Measurements from ENCODE around the gene SEPTIN2. TPM values are rescaled to one million over a fixed set of nuclear protein-coding genes. Genes with fewer than 3 reads are reported as not detected.
A peak's percentile ranks its signal among the peaks of the same experiment; 100 is the strongest.
"Not testable (repeated sequence)": the region's sequence is repeated elsewhere in the genome, so short reads cannot be mapped to it uniquely, and the experiment has no call there.

SEPTIN2 gene
- total RNA-seq, 1 experiment from 2014 or later, result 372 TPM

DNA sequence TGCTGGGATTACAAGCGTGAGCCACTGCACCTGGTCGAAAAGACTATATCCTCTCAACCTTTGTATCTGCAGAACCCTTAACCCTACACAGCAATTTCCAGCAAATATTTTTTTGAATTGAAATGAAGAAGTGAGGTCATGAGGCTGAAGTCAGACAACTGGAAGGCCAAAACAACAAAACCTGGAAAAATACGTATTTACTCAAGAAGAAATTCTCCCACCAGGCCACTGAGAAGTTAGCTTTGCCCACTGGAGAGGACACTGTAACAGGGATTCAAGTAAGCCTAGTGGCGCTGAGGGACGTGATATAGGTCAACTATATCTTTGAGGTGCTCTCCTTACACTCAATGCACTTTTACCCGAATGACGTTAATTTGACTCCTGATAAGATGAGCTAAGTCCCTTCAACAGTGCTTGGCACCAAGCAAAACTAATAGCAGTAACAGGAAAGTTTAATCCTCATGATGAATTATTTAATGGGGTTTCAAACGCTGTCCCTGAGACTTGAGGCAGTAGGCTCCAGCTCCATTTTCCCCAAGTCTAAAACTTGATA is 2.1 kb upstream of the SEPTIN2 start:
- no peak for DNase-seq (ENCODE audit: low read depth)

DNA sequence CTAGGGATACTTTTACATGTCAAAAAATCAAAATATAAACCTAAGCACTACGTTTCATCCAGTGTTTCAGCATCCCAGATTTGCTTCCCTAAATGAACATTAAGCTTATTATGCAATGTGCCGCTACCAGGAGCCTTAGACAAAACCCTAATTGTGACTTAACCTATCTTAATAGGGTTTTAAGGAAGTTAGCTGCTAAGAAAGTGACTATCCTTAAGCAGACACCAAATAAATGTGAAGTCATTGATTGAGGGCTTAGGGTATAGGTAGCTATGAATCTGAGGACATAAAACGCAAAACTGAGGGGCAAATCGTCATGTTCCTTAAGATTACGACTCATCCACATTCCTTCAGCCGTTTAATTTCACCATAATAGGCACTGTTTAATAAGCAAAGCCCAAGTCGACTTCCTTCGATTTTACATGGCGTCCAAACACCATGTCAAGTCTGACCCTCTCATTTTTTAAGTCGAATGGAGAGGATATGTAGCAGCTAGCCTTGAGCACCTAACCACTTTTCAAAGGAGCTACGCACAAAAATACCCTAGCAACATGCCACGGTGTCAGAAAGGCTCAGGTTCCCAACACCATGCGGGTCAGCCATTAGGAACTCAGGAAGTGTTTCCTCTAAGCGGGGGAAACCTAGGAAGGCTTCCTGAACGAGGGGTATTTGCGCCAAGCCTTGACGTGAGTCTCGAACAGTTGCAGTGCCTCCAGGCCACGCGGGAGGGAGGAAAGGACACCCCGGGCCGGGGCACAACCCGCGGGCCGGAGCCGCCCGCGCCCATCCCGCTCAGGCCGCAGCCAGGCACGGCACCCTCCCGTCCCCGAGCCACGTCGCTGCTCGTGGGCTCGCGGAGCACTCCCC is 1.3 kb upstream of the SEPTIN2 start:
- DNase-seq (ENCODE audit: low read depth), result peak; percentile 61

DNA sequence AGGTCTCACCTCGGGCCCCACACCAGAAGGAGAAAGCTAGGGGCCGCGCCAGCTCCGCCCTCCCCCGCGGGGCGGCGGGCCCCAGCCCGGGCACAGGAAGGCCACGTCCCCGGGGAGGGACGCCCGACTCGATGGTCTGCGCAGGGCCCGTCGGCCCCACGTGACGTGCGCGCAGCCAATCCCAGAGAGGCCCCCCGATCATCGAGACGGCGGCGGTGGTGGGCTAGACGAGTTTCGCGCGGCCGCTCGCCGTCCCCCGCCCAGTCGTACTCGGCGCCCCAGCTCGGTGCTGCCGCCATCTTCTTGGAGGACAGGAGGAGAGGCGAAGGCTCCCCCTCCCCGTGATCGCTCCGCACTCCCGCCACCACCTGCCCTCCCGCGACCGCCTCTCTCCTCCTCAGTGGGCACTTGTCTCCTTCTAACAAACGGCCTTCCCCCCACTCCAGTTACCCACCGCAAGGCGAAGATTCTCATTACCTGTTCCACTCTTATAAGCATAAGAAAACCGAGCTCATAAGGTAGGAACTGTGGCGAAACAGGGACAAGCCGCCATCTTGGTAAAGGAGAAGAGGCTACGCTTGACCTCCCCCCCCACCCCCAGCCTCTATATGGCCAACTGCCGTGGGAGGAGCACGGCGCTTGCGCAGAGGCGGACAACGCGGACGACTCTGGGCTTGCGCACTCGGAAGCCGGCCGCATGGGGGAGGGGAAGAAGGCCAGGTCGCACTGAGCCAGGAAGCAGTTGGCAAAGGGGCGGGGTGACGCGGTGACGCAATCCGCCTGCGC is 439 bp upstream of the SEPTIN2 start, which contains the start of gene HDLBP:
HDLBP (minus strand) TSS at position 580 of the 786 bp plus-strand sequence. CDS start 48,803 bp downstream, outside the sequence.
- peak; percentile 98 for DNase-seq (ENCODE audit: low read depth)

DNA sequence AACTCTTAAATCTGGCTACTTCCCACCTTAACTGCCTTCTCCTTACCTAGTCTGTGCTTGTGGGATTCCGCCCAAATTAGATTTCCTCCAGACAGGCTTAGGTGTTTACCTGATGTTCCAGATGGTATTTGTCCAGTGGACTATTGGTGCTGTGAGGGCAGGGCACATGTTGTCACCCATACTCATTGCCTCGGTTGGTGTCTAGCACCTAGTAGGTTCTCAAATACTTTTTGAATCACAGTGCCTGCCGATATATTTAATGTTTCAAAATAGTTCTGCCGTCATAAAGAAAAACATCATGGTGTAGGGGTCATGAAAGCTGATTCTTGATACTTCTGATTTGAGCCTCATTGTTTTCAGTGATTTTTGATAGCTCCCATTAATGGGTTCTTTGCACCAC is 1.1 kb downstream of the SEPTIN2 start:
- no peak for DNase-seq (ENCODE audit: low read depth)

DNA sequence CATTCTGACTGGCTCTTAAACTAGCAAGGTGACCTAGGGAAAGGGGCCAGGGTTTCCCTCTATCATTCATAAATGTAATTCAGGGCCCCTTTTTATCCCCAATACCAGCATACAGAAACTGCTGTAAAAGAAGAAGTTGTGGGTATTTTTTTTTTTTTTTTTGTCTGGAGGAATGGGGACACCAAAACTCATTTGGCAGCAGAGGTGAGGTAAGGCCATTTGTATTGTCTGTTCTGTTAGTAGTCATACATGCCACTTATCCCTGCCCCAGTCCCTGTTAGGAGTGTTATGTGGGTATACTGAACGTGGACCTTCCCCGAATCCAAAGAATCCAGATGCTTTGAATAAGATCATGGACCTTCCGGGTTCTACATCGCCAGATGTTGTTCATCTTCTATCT is 1.7 kb downstream of the SEPTIN2 start:
- DNase-seq (ENCODE audit: low read depth), result no peak

DNA sequence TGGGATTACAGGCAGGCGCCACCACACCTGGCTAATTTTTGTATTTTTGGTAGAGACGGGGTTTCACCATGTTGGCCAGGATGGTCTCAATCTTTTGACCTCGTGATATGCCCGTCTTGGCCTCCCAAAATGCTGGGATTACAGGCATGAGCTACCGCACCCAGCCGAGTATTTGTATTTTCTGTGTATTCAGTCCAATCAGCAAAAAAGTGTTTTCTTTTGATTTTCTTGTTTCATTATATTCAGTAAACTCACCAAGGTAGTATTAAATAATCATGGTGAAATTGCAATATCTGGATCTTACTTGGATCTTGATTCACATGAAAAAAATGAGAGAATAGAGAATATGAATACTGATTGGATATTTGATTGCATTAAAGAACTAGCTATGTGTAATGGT is 3.1 kb downstream of the SEPTIN2 start:
- not testable (repeated sequence) for DNase-seq (ENCODE audit: low read depth)

DNA sequence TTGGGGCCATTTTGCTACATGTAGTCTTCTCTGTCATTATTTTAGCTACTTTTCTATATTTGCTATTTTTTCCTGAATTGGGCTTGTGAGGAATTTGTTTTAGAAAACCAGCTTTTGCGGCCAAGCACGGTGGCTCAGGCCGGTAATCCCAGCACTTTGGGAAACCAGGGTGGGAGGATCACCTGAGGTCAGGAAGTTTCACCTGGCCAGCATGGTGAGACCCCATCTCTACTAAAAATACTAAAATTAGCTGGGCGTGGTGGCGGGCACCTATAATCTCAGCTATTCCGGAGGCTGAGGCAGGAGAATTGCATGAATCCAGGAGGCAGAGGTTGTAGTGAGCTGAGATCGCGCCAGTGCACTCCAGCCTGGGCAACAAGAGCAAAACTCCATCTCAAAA is 4.7 kb downstream of the SEPTIN2 start:
- DNase-seq (ENCODE audit: low read depth), result no peak

DNA sequence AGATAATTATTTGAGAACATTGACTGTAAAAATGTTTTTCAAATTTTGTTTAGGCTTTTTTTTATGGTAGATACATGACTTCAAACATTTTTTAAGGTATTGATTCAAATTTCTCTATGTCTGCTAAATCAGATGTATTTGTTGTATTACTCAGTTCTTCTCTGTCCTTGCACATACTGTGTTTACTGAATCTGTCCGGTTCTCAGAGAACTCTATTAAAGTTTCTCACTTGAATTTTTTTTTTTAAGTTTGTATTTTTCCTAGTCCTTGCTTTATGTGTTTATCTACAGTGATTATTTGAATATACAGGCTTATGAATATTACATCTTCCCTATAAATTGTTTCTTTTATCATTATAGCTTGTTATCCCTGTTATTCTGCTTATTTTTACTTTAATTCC is 5.3 kb downstream of the SEPTIN2 start:
- no peak for DNase-seq (ENCODE audit: low read depth)

DNA sequence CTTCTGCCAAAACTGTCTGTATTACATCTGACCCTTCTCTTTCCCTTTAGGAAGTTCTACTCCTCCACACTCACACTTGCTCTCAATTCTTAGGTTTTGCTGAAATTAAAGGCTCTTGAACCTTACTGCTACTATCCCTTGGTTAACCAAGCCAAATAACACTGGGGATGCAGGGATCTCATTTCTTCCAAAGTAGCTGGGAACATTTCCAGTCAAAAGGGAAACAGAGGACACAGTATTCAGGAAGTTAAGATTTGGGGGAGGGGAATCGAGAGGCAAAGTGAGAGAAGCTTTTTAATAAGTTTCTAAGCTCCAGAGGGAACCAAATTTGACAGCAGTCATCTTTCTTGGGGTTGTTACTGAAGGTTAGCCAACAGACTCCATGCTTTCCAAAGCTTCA is 6.2 kb downstream of the SEPTIN2 start:
- no peak for DNase-seq (ENCODE audit: low read depth)

DNA sequence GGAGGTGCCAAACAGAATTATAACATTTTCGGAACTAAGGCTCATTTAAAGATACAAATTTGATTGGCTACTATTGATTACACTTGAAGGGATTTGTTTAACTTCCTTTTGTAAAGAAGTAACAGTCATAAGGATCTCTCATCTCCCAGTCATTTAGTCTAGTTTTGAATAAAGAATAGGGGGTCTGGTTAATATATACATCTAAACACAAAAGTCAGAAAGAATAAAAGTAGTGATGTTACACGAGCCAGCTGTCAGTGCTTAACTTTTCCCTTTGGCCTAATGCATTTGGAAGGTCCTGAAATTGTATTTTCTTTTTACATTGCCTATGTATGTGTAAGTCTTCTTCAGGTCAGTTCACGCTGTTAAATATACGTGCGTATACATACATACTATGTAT is 8.1 kb downstream of the SEPTIN2 start:
- no peak for DNase-seq (ENCODE audit: low read depth)

DNA sequence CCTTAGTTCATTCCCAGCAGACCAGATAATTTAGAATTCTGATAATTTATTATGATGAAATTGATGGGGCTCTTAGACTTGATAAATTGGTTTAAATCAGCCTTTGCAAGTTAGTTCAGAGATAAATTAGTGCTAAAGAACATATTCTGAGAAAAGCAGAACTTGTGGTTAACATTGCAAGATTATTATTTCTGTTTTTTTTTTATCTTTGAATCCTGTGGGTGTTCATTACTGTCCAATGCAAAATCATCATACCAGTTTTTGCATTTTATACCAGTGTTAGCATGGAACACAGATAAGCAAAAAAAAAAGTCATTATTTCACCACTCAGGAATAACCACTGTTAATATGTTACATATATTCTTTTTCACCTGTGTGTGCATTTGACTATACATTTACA is 9.1 kb downstream of the SEPTIN2 start:
- no peak for DNase-seq (ENCODE audit: low read depth)

DNA sequence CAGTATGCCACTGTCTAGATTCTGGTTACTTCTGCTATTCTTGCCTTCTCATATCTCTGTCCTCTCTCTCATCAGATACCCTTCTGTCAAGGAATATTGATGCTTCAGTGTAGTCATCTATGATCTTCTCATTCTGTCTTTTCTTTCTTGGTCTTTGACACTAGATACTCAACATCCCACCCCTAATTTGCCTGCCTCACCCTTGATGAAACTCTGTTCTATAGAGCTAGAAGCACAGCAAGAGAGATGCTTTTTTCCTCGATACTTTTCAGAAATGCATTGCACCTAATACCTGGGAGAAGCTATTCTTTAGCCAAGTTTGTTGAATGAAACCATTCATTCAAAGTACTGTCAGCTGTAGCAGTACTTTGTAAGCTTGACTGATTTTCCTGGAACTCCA is 9.5 kb downstream of the SEPTIN2 start:
- DNase-seq (ENCODE audit: low read depth), result no peak

DNA sequence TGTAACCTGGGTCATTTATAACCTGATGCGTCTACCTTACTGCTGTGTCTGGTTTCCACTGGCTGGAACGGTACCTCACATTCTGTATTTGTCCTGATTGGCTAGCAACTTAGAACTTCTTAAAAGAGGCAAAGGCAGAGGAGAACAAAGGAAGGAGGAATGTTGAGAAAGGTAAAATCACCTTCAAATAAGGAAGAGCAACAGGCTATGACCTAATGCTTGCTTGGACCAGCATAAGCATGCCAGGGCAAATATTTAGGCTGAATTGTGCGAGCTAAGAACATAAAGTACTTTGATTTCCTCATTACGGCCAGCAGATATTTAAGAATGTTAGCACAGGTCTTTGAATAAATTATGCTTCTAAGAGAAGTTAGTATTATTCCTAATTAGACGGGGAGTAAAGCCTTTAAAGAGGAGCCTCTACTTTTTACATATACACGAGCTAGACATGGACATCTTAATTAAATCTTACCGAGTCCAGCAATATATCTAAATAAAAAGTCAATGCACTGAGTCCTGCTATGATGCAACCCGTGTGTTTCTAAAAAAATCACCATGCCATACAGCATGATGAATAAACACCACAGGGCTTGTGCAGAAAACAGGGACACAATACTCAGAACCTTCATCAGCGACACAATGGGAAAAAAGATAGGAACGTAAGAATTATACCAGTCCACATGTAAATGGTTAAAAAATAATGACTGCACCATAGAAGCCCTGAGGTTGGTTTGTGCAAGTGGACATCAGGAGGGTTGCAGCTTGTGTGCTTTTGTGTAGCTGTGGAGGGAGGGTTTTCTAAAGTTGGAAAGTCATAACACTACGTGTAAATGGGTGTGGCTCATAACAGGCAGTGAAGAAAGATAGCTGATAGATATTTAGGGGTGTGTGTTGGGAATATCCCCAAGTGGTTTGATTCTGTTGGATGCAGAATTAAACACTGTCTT is 14.2 kb downstream of the SEPTIN2 start:
- DNase-seq (ENCODE audit: low read depth), result no peak

DNA sequence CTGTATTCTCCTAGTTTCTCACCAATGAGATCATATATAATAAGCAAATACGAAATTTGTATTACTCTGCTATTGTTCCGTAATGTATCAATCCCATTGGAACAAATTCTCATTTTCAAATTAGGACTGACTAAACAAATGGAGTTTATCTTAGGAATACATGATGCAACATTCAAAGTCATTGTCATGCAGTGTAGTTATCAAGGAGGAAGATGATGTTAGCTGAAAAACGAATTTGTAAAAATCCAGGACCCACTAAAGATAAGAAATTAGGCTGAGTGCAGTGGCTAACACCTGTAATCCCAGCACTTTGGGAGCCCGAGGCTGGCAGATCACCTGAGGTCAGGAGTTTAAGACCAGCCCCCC is 14.9 kb downstream of the SEPTIN2 start:
- no peak for DNase-seq (ENCODE audit: low read depth)

DNA sequence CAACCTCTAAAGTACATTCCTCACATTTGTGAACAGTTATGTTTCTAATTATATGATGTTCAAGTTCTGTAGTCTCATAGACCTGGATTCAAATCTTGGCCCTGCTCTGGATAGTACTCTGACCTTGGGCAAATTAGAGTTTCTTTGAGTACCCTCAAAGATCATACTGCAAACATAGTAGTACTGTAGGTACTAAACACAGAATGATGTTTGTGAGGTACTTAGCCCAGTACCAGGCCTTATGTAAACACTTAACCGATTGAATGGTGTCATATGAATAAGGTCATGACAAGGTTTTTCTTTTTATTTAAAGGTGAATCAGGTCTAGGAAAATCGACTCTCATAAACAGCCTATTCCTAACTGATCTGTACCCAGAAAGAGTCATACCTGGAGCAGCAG is 19.1 kb downstream of the SEPTIN2 start:
- no peak for DNase-seq (ENCODE audit: low read depth)

DNA sequence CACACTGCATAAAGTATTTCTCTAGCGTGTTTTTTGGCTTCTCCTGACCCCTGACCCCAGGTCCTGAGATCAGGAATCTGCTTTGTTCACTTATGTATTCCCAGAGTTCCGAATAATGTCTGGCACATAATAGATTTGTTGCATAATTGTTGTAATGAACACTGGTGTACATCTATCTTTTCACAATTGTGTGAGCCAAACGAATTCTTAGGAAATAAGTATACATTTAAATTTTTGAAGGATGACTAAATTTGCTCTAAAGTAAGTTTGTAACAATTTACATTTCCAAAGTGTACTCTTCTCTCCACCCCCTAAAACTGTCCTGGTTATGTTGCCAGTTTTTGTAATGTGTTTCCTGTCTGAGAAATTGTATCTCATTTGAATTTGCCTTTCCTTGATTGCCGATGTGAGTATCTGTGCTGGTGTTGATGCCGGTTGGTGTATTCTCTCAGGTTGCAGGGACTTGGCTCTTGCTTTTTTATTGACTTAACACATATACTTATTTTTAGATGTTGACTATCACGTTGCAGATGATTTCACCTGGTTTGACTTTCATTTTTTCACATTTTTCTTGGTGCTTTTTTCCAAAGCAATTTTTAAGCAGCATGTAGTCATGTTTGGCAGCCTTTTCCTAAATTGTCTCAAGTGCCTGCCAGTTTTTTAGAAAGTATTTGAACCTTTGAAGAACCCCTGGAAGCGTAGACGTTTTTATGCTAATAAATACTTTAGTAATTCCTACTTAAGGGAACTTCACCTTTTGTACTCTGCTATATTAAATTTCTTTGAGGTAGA is 24.3 kb downstream of the SEPTIN2 start:
- no peak for DNase-seq (ENCODE audit: low read depth)

DNA sequence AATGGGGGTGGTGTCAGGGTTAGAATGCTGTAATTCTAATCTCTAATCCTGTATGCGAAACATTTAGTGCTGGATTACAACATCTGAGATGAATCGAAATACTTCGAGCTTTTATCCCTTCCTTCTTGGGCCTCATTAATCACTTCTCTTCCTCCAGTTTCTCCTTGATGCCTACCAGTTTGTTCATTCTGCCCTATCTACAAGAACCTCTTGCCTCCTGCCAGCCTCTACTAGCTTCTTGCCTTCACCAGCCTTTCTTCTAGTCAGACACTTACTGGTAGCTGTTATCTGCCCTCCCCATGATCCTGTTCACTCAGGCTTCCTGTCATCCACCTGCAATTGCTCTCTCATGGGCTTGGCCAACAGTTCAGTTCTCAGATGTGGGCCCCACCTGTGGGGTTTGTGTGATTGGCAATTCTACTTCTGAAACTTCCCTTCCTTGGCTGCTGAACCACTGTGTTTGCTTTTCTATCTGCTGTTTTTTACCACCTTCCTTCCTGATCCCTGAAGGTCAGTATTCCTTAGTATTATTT is 25.0 kb downstream of the SEPTIN2 start:
- DNase-seq (ENCODE audit: low read depth), result no peak

DNA sequence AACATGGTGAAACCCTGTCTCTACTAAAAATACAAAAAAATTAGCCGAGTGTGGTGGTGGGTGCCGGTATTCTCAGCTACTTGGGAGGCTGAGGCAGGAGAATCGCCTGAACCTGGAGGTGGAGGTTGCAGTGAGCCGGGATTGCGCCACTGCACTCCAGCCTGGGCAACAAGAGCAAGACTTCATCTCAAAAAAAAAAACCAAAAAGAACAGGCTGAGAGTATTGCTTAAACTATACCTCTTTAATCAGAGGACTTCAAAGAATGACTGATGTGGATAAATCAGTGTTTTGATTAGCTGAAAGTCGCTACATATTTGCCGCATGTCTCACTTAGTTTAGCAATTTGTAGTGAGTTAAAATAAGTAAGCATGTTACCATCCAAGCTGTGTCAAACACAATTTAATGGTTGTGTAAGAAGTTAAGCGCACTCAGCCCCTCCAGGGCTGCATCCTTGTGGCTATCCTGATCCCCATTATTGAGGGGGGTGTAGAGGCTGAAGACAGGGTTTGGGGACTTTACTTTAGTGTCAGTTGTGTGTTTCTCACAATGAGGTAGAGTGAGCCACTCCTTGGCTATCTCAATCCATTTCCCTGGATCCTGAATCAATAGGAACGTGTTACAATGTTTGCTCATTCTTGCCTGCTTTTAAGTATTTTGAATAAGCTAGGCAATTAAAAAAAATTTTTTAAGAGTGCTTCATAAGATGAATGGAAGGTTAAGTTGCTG is 29.4 kb downstream of the SEPTIN2 start:
- no peak for DNase-seq (ENCODE audit: low read depth)

DNA sequence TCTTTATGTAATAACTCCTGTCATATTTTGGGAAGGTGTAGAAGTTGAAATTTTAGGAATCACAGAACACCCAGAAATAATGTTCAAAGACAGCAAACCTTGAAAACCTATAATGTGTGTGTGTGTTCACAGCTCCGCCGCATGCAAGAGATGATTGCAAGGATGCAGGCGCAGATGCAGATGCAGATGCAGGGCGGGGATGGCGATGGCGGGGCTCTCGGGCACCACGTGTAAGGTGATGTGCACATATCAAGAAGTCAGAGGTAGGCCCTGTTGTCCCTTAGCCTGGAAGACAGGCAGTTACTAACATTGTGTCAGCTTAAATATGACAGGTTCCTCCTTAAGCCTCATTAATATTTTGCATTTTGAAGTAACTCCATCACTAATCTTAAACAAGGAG is 34.2 kb downstream of the SEPTIN2 start:
- DNase-seq (ENCODE audit: low read depth), result no peak

DNA sequence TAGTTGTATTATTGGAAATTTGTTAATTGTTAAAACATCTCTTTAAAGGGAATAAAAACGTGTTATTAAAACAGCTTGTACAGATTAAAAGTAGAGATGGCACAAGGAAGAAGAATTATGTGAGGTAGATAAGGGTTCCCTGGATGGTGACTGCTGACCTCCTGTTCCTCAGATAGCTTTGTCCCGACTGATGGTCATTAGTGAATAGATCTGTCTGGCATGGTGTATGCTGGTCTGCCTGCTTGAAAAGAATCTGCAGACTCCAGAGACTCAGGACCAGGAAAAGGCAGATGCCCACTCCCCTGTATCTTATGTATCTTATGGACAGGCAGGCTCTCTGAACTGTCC is 34.8 kb downstream of the SEPTIN2 start:
- no peak for DNase-seq (ENCODE audit: low read depth)
